SK-N-SH treated with all-trans-retinoic acid at 6 μM for 48 hours (cell line): ENCODE results near the gene LYST.

Source experiments
- ARNTL ChIP-seq: fragments of 450-650 bp; formaldehyde crosslinking; IDR thresholded peaks from 2 replicates; pipeline ENCODE4 v1.5.0; 2020; ENCODE audit warnings: low read depth, mild to moderate bottlenecking, moderate library complexity, borderline replicate concordance
- GLIS3 ChIP-seq: fragments of 250-450 bp; sonication (Bioruptor Pico); IDR thresholded peaks from 2 replicates; pipeline ENCODE4 v1.5.0; 2020; ENCODE audit warnings: mild to moderate bottlenecking, moderate library complexity
- ISL1 ChIP-seq: fragments of 250-450 bp; sonication (Bioruptor Pico); IDR thresholded peaks from 2 replicates; pipeline ENCODE4 v2.1.2; 2022; ENCODE audit warnings: mild to moderate bottlenecking, moderate library complexity
- SNAI2 ChIP-seq: fragments of 250-450 bp; sonication (Bioruptor Pico); IDR thresholded peaks from 2 replicates; pipeline ENCODE4 v1.5.0; 2020; ENCODE audit warnings: mild to moderate bottlenecking, moderate library complexity
- ZFP3 ChIP-seq: fragments of 250-450 bp; sonication (Bioruptor Pico); IDR thresholded peaks from 2 replicates; pipeline ENCODE4 v1.5.0; 2020; ENCODE audit warnings: mild to moderate bottlenecking, moderate library complexity
- ZFP30 ChIP-seq: fragments of 450-650 bp; formaldehyde crosslinking; IDR thresholded peaks from 2 replicates; pipeline ENCODE4 v1.5.0; 2022; ENCODE audit warnings: mild to moderate bottlenecking, moderate library complexity
- ZNF565 ChIP-seq: fragments of 450-650 bp; formaldehyde crosslinking; conservative IDR thresholded peaks from 2 replicates; pipeline ENCODE4 v1.5.0; 2020; ENCODE audit warnings: low read depth, mild to moderate bottlenecking, moderate library complexity
- ZNF70 ChIP-seq: fragments of 450-650 bp; formaldehyde crosslinking; IDR thresholded peaks from 2 replicates; pipeline ENCODE4 v1.5.0; 2020; ENCODE audit warnings: mild to moderate bottlenecking, moderate library complexity
- TF ChIP-seq, protein P1 (sequence below): fragments of 250-450 bp; sonication (Bioruptor Pico); IDR thresholded peaks from 2 replicates; pipeline ENCODE4 v1.5.1; 2021; ENCODE audit warnings: mild to moderate bottlenecking, moderate library complexity
- TF ChIP-seq, protein P2 (sequence below): fragments of 250-450 bp; sonication (Bioruptor Pico); IDR thresholded peaks from 2 replicates; pipeline ENCODE4 v1.8.0; 2020; ENCODE audit warnings: mild to moderate bottlenecking, moderate library complexity, borderline replicate concordance
- TF ChIP-seq, protein P3 (sequence below): fragments of 250-450 bp; sonication (Bioruptor Pico); IDR thresholded peaks from 2 replicates; pipeline ENCODE4 v1.5.1; 2020; ENCODE audit warnings: low read depth, mild to moderate bottlenecking, moderate library complexity
- TF ChIP-seq, protein P4 (sequence below): fragments of 250-450 bp; sonication (Bioruptor Pico); IDR thresholded peaks from 2 replicates; pipeline ENCODE4 v1.5.0; 2020; ENCODE audit warnings: mild to moderate bottlenecking, moderate library complexity

DNA sequence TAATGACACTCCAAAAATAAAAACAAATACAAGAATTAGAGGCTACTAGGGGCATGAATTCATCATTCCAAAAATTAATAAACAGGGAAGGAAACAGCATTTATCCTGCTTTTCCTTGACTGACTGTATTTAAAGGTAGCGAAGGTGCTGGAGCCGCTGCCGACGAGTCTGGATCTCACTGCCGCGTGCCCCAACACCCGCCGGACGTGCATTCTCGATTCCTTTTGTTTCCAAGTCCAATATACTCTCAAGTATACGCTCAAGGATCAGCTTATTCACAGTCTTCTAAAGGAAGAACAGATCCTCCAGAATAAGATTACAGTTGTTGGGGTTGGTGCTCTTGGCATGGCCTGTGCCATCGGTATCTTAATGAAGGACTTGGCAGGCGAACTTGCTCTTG, 129.0 kb downstream of the LYST start:
- TF ChIP-seq, protein P1, sequence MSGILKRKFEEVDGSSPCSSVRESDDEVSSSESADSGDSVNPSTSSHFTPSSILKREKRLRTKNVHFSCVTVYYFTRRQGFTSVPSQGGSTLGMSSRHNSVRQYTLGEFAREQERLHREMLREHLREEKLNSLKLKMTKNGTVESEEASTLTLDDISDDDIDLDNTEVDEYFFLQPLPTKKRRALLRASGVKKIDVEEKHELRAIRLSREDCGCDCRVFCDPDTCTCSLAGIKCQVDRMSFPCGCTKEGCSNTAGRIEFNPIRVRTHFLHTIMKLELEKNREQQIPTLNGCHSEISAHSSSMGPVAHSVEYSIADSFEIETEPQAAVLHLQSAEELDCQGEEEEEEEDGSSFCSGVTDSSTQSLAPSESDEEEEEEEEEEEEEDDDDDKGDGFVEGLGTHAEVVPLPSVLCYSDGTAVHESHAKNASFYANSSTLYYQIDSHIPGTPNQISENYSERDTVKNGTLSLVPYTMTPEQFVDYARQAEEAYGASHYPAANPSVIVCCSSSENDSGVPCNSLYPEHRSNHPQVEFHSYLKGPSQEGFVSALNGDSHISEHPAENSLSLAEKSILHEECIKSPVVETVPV (CRISPR knock-in tag) = no peak
- TF ChIP-seq, protein P2, sequence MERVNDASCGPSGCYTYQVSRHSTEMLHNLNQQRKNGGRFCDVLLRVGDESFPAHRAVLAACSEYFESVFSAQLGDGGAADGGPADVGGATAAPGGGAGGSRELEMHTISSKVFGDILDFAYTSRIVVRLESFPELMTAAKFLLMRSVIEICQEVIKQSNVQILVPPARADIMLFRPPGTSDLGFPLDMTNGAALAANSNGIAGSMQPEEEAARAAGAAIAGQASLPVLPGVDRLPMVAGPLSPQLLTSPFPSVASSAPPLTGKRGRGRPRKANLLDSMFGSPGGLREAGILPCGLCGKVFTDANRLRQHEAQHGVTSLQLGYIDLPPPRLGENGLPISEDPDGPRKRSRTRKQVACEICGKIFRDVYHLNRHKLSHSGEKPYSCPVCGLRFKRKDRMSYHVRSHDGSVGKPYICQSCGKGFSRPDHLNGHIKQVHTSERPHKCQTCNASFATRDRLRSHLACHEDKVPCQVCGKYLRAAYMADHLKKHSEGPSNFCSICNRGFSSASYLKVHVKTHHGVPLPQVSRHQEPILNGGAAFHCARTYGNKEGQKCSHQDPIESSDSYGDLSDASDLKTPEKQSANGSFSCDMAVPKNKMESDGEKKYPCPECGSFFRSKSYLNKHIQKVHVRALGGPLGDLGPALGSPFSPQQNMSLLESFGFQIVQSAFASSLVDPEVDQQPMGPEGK (CRISPR knock-in tag) = no peak
- TF ChIP-seq, protein P3, sequence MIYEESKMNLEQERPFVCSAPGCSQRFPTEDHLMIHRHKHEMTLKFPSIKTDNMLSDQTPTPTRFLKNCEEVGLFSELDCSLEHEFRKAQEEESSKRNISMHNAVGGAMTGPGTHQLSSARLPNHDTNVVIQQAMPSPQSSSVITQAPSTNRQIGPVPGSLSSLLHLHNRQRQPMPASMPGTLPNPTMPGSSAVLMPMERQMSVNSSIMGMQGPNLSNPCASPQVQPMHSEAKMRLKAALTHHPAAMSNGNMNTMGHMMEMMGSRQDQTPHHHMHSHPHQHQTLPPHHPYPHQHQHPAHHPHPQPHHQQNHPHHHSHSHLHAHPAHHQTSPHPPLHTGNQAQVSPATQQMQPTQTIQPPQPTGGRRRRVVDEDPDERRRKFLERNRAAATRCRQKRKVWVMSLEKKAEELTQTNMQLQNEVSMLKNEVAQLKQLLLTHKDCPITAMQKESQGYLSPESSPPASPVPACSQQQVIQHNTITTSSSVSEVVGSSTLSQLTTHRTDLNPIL (CRISPR knock-in tag) = no peak
- no peak for TF ChIP-seq ISL1 (CRISPR knock-in tag)
- TF ChIP-seq ZFP30 (CRISPR knock-in tag) = no peak
- TF ChIP-seq SNAI2 = no peak
- TF ChIP-seq ARNTL (CRISPR knock-in tag) = no peak
- no peak for TF ChIP-seq GLIS3 (CRISPR knock-in tag)
- TF ChIP-seq ZFP3 (CRISPR knock-in tag) = no peak
- TF ChIP-seq, protein P4, sequence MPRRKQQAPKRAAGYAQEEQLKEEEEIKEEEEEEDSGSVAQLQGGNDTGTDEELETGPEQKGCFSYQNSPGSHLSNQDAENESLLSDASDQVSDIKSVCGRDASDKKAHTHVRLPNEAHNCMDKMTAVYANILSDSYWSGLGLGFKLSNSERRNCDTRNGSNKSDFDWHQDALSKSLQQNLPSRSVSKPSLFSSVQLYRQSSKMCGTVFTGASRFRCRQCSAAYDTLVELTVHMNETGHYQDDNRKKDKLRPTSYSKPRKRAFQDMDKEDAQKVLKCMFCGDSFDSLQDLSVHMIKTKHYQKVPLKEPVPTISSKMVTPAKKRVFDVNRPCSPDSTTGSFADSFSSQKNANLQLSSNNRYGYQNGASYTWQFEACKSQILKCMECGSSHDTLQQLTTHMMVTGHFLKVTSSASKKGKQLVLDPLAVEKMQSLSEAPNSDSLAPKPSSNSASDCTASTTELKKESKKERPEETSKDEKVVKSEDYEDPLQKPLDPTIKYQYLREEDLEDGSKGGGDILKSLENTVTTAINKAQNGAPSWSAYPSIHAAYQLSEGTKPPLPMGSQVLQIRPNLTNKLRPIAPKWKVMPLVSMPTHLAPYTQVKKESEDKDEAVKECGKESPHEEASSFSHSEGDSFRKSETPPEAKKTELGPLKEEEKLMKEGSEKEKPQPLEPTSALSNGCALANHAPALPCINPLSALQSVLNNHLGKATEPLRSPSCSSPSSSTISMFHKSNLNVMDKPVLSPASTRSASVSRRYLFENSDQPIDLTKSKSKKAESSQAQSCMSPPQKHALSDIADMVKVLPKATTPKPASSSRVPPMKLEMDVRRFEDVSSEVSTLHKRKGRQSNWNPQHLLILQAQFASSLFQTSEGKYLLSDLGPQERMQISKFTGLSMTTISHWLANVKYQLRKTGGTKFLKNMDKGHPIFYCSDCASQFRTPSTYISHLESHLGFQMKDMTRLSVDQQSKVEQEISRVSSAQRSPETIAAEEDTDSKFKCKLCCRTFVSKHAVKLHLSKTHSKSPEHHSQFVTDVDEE (CRISPR knock-in tag) = no peak
- TF ChIP-seq ZNF70 = no peak
- TF ChIP-seq ZNF565 (CRISPR knock-in tag) = no peak
